Non-pigmented ciliary epithelial cell (primary cell): ENCODE measurements around the gene ONECUT3.
A peak's percentile ranks its signal among the peaks of the same experiment; 100 is the strongest.
"Not testable (repeated sequence)": the region's sequence is repeated elsewhere in the genome, so short reads cannot be mapped to it uniquely, and the experiment has no call there.

Source experiments
- DNase-seq: peaks from one replicate; pipeline ENCODE4 v3.0.0-alpha.2; 2010; ENCODE audit warnings: low read depth

ONECUT3 gene

DNA sequence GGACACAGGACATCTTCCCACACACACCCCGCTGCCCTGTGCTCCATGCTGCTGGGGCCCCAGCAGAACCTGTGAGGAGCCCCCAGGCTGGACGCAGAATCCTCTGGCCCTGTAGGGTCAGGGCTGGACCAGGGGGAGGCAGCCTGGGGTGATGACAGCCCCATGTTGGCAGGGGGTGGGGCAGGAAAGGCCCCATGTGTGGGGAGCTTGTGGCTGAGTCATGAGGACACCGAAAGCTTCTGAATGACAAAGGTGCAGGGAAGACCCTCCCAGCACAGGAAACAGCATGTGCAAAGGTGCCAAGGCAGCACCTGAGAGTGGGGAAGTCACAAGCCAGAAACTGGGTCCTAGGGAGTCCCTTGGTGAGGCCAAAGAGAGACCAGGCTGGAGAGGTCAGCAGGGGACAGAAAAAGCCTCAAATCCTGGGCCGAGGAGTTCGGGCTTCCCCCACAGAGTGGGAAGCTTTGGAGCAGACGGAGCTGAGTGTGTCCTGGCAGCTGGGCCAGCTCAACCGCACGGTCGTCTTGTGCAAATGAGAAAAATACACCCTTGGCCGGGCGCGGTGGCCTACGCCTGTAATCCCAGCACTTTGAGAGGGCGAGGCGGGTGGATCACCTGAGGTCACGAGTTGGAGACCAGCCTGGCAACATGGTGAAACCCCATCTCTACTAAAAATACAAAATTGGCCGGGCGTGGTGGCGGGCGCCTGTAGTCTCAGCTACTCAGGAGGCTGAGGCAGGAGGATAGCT, 41.3 kb downstream of the ONECUT3 start:
- DNase-seq = no peak

DNA sequence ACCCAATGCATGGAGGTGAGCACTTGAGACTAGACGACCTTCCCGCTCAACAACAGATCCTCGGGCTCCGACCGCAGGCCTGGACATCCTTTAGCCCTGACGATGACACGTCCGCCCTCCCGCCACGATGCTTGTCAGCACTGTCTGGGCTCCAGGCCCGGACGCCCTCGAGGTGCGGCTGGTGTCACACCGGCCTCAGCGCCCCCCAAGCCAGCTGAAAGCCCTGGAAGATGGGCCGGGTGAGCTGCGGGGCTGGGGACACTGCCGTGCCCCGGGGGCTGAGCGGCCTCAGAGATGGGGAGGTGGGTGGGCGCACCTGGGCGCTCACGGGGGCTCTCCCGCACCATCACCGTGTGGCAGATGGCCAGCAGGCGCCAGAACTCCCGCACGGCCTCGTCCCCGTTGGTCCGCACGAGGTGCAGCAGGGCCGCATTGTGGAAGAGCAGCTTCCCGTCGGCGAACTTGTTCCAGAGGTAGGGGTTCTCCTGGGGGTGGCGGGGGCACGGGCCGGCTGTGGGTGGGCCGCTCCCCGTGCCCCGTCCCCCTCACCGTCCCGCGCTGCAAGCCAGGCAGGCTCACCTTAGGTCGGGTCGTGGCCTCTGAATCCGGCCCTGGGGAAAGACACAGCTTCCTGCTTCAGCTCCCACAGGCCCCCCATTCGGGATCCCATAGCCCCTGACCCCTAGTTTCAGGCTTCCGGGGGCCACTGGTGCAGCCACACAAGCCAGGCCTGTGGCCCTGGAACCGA, 43.3 kb downstream of the ONECUT3 start:
- DNase-seq = no peak

DNA sequence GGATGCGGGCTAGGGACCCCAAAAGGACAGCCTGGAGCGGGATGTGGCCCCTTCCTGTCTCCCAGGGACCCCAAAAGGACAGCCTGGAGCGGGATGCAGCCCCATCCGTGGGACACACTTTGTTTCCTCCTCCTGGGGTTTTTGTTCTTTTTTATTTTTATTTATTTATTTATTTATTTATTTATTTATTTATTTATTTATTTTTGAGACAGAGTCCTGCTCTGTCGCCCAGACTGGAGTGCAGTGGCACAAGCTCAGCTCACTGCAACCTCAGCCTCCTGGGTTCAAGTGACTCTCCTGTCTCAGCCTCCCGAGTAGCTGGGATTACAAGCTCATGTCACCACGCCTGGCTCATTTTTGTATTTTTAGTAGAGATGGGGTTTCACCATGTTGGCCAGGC, 44.0 kb downstream of the ONECUT3 start:
- not testable (repeated sequence) for DNase-seq

DNA sequence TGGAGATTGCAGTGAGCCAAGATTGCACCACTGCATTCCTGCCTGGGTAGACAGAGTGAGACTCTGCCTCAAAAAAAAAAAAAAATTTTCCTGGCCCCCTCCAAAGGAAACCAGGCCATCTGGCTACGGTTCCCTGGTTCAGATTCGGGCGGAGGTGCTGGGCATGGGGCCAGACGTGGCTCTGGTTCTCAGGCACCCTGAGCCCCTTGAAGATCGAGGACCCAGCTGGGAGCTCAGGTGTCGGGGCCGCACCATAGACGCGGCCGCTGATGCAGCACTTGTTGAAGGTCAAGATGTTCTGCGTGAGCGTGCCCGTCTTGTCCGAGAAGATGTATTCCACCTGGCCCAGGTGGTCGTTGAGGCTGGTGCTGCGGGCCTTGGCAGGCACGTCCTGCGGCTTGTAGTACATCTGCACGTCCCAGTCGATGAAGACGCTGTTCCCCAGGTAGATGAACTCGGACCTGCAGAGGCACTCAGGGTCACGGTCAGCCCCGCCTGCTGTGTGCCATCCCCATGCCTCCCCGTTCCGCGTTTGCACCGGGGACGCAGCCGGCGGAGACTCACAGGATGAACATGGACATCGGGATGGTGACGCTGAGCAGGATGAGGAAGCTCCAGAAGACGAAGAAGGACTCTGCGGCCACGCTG, 46.5 kb downstream of the ONECUT3 start:
- no peak for DNase-seq

DNA sequence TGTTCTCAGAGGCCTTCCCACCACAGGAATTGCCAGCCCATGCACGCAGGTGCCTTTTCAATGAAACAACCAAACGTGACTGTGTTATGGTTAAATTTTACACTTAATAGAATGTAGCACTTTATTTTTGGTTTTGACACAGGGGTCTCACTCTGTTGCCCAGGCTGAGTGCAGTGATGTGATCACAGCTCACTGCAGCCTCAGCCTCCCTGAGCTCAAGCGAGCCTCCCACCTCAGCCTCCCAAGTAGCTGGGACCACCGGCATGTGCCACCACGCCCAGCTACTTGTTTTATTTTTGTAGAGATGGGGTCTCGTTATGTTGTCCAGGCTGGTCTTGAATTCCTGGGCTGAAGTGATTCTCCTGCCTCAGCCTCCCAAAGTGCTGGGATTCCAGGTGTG, 51.6 kb downstream of the ONECUT3 start:
- no peak for DNase-seq

DNA sequence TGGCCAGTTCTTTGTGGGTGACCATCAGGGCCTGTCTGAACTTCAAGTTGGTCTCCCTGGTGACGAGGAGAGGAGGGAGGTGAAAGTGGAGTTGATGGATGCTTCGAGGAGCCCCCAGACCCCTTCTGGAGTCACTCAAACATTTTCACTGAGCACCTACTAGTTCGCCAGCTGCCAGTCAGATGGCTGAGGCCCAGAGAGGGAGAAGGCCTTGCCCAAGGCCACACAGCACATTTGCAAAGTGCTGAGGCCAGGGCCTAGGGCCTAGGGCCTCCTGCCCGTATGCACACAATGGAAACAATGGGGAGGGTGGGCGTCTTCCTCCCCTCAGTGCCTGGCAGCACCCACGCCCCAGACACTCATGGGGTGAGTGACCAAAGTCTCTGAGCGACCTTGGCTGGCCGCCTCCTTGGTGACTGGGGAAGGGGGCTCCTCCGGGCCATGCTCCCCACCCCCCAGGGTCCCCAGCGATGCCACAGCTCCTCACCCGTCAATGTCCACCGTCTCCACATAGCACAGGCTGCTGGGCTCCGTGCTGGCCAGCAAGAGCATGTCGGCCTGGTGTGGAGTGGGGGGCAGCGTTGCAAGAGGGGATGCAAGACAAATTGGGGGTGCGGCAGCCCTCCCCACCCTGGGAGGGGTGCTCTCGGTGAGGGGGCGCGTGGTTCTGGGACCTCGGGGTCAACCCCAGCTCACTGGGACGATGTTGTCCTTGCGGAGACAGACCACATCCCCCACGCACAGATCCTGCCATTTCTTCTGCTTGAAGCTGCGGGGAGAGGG, 52.3 kb downstream of the ONECUT3 start:
- DNase-seq = no peak

DNA sequence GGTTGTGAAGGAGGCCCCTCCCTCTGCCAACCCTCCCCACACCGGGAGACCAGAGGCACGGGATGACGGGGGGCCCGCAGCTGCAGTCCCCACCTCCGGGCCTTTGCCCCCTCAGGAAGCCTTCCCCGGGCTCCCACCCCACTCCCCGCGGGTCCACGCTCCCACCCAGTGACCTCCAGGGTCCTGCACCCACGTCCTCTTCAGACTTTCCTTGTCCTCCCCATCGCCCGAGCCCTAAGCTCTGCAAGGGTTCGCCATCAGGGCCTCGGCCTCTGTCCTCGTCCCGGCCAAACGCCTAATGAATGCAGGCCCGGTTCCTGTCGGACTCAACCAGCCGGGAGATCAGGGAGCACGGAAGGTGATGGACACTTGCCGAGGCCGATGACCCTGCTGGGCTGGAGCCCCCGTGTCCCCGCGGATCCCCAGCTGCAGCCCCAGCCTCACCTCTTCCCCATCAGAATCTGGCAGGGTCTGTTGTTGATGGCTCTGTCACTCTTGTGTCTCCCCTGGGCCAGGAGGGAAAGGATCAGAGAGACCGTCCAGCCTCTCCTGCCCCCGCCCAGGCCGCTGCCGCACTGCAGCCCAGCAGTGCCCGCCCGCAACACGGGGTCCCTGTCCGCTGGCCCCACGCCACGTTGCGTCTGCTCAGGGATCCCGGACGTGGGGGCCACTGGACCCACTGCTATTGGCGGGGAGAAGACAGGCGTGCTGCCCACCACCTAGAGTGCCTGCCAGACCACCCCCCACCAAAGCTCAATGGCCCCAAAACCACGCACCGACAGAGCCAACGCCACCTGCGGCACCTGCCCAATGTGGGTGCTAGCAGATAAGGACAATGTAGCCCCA, 53.1 kb downstream of the ONECUT3 start:
- DNase-seq = no peak

DNA sequence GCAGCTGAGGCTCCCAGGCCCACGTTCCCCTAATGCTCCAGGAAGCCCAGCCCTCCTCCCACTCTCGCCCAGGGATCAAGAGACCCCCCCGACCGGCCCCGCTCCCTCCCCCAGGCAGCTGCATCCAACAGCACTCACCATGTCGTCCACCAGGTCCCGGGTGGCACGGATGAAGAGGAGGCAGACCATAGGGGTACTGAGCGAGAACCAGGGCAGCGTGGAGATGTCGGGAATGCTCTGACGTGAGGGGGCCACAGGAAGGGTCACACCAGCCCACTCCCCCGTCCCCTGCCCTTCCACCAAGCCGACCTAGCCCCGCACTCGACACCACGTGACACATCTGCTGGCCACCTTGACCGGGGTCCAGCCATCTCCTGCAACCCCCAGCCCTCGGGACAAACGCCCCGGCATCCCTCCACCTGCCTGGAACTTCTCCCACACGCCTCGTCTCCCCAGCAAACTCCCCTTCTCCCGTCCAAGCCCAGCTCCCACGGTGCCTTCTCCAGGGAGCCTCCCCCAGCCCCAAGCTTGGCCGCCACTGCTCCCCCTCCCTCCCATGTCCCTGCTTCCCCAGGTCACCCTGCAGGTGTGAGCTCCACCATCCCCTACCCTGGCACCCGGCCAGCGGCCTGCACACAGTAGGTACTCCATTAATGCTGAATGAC, 53.9 kb downstream of the ONECUT3 start:
- DNase-seq = no peak

DNA sequence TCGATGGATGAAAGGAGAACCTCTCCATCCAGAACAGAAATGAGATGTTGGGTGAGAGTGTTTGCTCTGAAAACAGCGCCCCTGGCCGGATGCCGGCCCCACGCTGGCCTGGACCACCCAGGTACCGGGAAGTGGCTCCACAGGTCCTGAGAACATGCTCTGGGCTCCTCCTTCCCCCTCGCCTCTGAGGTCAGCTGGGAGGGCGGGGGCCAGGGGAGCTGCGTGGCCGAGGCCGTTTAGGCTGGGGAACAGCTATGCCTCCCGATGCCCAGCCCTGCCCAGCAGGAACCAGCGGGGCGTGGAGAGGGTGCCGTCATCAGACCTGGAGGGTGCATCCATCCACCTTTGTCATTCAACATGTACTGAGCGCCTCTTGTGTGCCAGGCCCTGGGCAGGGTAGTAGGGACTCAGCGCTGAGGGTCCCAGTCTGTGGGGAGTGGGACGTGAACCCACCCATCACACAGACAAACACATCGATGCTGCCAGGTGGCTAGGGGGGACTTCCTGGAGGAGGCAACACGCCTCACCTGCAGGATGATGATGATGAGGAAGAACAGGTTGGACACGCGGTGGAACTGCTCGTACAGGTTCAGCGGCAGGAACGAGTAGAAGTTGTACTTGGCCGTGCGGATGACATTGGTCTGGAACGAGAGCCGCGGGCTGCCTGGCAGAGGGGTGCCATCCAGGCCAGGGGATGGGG, 54.5 kb downstream of the ONECUT3 start:
- no peak for DNase-seq

DNA sequence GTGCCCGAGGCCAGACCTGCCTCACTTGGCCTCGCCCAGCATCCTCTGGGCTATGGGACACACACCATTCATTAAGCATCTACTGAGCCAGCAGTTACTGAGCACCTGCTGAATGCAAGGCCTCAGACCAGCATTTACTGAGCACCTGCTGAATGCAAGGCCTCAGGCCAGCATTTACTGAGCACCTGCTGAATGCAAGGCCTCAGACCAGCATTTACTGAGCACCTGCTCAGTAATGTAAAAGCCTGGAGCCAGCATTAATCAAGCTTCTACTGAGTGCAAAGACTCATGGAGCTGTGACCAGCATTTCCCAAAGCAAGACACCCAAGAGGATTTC, 55.1 kb downstream of the ONECUT3 start:
- DNase-seq = no peak

DNA sequence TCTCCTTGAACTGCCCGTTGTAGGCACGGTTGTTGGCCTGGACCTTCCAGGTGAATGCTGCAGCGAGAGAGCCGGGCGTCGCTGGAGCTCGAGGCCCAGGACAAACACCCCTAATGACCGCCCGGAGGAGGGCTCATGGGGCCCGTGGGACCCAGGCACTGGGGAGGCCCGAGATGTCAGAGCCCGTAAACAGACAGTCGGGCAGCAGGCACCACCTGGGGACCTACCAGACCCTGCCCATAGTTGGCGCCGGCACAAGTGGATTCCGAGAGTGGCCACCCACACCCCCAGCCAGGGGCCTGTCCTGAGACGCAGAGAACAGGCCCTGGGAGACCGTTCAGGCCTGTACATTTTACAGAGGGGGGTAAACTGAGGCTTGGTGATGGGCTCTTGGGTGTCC, 56.4 kb downstream of the ONECUT3 start:
- DNase-seq = no peak

DNA sequence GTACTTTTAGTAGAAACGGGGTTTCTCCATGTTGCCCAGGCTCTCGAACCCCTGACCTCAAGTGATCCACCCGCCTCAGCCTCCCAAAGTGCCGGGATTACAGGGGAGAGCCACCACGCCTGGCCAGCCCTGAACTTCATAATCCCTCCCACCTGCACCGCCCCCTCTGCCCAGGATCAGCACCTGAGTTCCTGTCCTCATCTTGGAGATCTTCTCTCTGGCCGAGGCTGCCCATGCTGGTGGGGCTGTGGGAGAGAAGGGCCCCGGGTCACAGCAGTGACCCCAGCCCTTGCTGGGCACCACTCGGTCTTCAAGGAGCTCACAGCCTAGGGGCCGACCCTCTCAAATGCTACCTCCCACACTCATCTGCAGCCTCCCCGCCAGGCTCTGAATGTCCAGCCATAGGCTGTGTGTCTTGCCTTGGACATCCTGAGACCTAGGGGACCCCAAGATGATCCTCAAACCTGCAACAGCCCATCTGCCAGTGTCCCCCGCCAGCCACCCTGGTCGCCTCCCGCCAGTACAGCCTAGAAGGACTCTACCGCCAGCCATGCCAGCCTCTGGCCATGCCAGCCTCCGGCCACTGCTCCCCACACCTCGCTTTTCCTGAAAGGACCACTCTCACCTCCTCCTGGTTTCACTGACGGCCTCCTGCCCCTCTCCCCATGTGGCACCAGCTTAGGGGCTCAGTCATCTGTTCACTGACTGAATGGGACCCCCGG, 57.3 kb downstream of the ONECUT3 start:
- DNase-seq = no peak

DNA sequence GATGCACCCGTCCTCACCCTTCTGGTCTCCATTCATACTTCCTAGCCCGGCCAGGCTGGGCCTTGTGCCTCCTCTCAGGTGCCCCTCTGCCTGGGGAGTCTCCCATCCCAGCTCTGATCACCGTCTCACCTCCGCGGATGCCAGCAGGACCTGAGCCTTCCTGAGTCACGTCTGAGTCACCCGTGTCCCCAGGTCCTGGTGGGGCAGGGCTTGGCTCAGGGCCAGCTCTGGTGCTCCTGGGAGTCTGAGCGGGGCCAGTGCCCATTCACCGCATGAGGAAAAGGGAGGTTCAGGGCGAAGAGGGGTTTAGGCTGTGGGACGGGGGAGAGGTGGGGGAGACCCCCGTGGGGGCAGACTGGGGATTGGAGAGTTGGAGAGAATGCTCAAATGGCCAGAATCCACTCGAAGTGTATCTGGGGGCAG, 58.2 kb downstream of the ONECUT3 start:
- no peak for DNase-seq

DNA sequence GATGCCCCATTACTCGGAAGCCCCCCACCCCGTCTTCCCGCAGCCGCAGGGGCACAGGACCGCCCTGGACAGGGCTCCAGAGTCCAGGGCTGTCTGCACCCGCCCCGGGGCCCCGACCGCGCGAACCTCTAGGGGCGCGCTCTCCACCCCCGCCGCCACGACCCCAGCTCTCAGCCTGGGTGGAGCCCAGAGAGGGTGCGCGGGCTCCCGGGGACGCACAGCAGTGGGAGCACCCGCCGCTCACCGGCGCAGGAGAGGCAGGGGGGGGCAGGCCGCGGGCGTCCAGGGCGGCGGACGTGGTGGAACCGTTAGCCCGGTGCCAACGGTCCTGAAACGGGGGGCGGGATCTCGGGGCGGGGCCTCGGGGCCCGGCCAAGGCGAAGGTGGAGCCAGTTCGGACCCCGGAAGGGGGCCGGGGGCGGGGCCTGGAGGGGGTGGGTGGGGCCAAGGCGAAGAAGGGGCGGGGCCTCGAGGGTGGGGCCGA, 58.7 kb downstream of the ONECUT3 start, which contains the start of gene ATP8B3:
Gene ATP8B3, minus strand, starts transcription at position 335 of the 484 bp plus-strand sequence. CDS start 540 bp downstream, outside the sequence.
- no peak for DNase-seq

DNA sequence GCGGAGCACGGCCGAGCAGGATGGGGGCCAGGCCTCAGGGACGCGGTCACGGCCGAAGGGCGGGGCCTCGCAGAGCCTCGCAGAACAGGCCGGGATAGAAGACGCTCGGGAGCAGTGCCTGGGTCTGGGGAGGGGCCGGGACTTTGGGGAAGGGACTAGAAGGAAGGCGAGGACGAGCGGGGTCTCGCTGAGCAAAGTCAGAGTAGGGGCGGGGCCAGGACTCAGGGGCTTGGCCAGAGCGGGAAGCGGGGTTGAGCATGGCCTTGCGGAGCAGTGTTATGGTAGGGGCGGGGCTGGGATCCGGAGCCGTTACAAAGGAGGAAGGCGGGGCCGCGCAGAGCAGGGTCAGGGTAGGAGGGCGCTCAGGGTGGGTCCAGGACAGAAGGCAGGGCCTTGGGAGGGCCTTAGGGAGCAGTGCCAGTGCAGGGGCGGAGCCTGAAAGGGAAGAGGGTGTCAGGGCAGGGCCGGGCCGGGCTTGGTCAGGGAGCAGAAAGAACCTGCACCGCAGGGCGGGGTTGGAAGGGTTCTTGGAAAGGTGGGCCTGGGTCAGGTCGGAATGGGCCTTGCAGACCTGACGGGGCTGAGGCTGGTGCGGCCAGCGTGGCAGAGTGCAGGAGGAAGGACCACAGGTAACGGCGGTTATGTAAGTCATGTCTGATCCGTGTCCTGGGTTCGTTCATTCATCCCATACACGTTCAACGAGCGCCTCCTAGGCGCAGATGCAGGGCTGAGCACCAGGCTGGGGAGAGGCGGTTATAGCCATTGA, 59.3 kb downstream of the ONECUT3 start:
- peak; percentile 38 for DNase-seq

DNA sequence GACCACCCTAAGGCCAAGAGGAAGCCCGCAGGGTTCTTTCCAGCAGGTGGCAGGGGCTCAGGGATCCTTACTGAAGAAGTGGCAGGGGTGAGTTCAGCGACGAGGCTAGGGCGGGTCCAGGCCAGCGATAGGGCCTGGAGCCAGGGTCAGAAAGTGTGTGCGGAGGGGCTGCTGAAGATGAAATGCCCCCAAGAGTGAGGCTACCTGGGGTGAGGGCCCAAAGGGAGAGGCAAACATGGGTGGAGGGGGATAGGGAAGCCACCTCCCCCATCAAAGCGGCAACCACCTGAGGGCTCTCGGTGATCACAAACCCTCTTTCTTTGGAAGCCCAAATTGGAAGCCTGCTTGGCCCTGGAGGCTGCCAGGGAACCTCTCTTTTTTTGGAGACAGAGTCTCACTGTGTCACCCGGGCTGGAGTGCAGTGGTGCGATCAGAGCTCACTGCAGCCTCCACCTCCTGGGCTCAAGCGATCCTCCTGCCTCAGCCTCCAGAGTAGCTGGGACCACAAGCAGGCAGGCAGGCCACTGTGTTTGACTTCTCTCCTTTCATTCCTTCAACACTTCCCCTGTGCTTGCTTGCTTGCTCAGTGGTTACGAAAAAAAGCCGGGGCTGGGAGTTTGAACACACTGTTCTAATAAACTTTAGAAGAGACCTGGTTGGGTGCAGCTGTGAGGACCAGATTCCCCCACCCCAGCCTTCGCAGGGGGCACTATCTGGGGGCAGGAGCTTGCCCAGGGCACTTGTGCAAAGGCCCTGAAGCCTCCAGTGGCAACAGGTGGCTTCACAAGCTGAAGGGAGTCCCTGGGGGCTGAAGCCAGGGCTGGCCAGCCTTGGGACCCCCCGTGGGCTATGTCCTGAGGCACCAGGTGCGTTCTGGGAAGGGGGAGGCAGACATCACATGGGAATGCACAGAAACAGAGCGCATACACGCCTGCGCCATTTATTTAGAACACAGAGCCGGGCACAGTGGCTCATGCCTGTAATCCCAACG, 60.2 kb downstream of the ONECUT3 start:
- no peak for DNase-seq

DNA sequence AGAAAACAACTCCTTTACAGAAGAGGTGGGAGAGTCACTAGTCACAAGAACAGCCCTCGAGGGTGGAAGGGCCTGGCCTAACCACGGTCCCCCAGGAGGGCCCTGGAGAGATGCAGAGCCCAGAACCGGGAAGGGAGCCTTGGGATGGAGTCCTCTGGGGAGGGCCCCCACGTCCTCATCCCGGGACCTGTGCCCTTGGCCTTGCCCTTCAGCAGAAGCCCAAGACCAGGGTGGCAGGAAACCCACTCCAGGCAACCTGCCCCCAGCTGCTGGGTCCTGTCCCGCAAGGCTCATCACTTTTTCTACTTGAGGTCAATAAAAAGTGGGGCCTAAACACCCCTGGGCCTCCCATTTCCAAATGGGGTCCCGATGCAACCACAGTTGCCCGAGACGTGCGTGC, 61.1 kb downstream of the ONECUT3 start:
- DNase-seq = no peak
